Left hindlimb (tissue), 1 donor: ENCODE data around the gene LILRB2.
"Not testable (repeated sequence)": the region's sequence is repeated elsewhere in the genome, so short reads cannot be mapped to it uniquely, and the experiment has no call there.

ENCODE experiments used
- DNase-seq: peaks from one replicate; pipeline ENCODE4 v3.0.0-alpha.2; 2018

The LILRB2 gene

DNA sequence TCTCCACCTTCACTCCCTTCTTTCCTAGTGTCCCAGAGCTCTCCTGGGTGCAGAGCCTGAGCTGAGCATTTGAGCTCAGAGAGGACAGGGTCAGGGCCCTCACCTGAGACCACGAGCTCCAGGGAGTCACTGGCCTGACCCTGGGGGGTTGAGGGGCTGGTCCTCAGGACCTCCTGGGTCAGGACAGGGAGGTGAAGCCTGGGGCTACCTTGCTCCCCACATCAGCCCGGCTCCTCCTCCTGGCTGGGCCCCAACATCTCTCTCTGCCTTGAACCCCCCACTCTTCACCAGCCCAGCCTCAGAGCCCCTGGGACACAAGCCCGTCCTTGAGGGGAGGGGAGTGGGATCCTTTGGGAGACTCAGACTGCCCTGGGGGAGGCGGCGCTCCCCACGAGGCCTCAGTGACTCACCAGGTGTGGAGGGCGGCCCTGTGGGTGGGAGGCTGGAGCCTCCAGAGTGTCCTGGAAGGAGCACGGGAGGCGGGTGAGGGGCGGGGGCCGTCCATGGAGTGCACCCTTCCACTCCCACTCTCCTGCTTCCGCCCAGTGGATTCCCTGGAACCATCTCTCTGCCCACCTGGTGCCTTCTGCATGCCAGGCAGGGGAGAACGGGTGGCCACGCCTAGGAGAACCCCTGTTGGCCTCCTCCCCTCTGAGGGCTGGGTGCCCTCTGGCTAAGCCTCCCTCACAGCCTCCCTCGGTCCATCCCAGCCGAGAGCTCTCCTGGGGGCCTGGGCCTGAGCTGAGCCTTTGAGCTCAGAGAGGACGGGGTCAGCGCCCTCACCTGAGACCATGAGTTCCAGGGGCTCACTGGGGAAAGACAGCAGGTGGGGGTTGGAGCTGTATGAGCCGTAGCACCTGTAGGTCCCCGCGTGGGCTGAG, 41.2 kb downstream of the LILRB2 start:
- not testable (repeated sequence) for DNase-seq

DNA sequence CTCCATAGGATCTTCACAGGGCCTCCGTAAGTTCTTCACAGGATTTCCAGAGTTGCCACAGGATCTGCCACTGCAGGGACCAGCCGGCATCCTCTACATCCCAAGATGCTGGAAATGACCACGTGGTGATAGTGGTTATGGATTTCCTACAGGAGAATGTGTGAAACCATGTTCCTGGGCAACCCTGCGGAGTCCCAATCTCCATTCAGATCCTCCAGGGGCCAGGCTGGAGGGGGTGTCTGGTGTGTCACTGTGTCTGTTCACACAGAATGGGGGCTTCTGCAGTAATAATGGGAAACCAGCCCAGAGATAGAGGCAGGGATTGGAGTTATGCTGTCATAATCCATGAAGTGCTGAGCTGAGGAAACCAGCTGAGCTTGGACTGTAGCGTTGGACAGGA, 47.0 kb downstream of the LILRB2 start:
- DNase-seq, result no peak

DNA sequence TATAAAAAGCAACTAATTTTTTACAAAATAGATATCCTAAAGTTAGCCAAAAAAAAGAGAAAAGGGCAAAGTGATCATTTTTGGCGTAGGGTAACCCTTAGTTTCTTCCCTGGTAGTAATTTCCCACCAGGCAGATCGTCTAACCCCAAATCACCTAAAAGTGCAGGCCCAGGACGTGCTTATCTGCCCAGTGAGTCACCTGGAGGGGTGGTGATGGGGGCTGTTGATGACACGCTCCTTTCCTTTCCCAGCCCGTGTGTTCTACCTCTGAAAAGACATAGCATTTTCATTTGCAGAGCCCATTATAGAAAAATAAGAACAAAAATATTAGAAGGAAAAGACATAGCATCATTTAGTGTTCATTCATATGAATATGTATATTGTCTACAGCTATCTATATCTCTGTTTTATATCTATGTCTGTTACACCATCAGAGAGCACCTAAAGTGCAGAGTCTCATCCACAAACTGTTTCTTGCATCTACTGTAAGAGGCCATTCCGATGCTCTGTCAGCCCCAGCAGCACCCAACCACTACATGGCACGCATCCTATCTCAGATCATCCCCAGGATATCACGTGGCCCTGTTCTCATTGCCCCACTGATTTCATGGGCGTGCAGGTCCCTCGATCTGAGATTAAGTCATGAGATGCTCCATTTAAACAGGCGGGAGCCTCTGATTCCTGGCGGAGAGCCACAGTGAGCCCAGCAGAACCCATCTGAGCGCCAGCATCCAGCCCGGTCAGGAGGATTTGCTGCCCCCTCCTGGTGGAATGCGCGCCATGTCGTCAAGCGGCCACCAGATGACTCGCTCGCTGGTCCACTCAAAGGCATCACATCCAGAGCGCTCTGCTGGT, 49.6 kb downstream of the LILRB2 start:
- DNase-seq, result no peak

DNA sequence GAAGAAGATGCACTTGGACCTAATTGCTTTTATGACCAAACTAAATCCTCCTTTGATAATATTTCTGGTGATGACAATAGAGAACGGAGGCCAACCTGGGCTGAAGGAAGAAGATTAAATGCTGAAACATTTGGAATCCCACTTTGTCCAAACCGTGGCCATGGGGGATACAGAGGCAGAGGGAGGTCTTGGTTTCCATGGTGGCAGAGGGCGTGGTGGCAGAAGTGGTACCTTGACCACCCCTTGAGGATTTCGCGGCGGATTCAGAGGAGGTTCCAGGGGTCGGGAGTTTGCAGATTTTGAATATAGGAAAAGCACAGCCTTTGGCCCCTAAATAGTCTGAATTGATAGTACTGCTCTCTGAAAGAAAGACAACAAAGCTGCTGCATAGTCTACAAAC, 50.9 kb downstream of the LILRB2 start:
- no peak for DNase-seq

DNA sequence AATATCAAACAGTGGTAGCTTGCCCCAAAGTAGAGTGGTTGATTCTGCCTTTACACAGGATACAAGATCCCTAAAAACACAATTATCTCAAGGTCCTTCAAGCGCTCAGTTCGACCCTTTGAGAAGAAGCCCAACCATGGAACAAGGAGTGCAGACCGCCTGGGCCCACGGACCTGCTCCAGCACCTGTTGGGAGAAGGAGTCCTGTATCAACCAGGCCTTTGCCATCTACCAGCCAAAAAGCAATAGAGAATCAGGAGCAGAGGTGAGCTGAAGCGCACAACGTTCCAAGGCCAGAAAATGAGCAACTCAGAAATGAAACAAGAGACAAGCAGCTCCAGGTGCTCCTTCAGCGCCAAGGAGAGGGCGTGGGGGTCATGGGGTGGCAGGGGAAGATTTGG, 51.8 kb downstream of the LILRB2 start:
- DNase-seq, result no peak

DNA sequence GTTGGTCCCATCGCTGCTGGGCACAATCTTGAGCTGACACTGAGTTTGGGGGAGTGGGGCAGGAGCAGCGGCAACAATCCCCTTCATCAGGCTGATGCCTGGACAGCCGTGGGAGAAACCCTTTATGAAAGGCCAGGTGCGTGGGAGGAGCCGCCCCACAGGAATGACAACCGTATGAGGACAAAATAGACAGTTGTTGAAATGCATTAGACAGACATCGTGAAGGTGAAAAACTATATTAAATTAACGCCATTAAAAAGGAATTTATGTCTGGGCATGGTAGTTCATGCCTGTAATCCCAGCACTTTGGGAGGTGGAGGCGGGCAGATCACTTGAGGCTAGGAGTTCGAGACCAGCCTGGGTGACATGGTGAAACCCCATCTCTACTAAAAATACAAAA, 56.3 kb downstream of the LILRB2 start:
- not testable (repeated sequence) for DNase-seq

DNA sequence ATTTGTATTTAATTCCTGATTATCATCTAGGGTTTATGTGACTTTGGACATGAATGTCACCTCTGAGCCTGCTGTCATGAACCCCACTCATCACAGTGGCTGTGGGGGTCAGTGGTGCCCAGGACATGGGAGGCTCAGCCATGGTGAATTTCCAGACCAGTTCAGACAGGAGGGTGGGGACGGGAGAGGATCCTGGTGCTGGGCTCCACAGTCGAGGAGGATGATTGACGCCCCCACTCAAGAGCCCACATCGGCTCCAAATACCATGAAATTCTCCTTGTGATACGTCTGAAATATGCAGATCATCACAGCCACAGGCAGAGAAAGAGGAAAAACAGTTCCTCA, 57.0 kb downstream of the LILRB2 start:
- not testable (repeated sequence) for DNase-seq
